H9 (cell line): ENCODE results near the gene TDRD7. TPM values are rescaled to one million over a fixed set of nuclear protein-coding genes. Genes with fewer than 3 reads are reported as not detected.

Experiments used
- DNase-seq: peaks from one replicate; pipeline ENCODE4 v3.0.0-alpha.2; 2017
- H2AFZ ChIP-seq: one replicate; pipeline ENCODE4 v1.6.1; 2013; ENCODE audit warnings: mild to moderate bottlenecking, low read length, control low read depth, moderate library complexity
- H2AK5ac ChIP-seq: 2 replicates; pipeline ENCODE4 v1.6.1; 2013; ENCODE audit warnings: low read length, control low read depth, mixed read lengths; ENCODE audit not compliant: insufficient read length
- H2BK120ac ChIP-seq: one replicate; pipeline ENCODE4 v1.6.1; 2013; ENCODE audit warnings: low read depth, mild to moderate bottlenecking, low read length, control low read depth, inconsistent platforms; ENCODE audit not compliant: poor library complexity, severe bottlenecking
- H2BK12ac ChIP-seq: 2 replicates; pipeline ENCODE4 v1.6.1; 2013; ENCODE audit warnings: low read length, control low read depth, mixed read lengths, low read depth; ENCODE audit not compliant: insufficient read length
- H2BK15ac ChIP-seq: 2 replicates; pipeline ENCODE4 v1.6.1; 2013; ENCODE audit warnings: low read depth, low read length, control low read depth
- H2BK20ac ChIP-seq: one replicate; pipeline ENCODE4 v1.6.1; 2013; ENCODE audit warnings: low read depth, mild to moderate bottlenecking, low read length, control low read depth, inconsistent platforms; ENCODE audit not compliant: poor library complexity, severe bottlenecking
- H2BK5ac ChIP-seq: 2 replicates; pipeline ENCODE4 v1.6.1; 2013; ENCODE audit warnings: low read length, control low read depth, mixed read lengths; ENCODE audit not compliant: insufficient read length
- H3K14ac ChIP-seq: 2 replicates; pipeline ENCODE4 v1.6.1; 2013; ENCODE audit warnings: low read length, control low read depth; ENCODE audit not compliant: insufficient read depth
- H3K18ac ChIP-seq: 2 replicates; pipeline ENCODE4 v1.6.1; 2013; ENCODE audit warnings: low read depth, mild to moderate bottlenecking, mixed read lengths, low read length, control low read depth; ENCODE audit not compliant: insufficient read length
- H3K23ac ChIP-seq: 2 replicates; pipeline ENCODE4 v1.6.1; 2013; ENCODE audit warnings: low read length, control low read depth, mixed read lengths, low read depth; ENCODE audit not compliant: insufficient read length
- H3K23me2 ChIP-seq: 2 replicates; pipeline ENCODE4 v1.6.1; 2013; ENCODE audit warnings: low read depth, mild to moderate bottlenecking, mixed read lengths, low read length, control low read depth; ENCODE audit not compliant: insufficient read length, poor library complexity, severe bottlenecking
- H3K27ac ChIP-seq: 2 replicates; pipeline ENCODE4 v1.5.1; 2013; ENCODE audit warnings: low read length, control low read depth, mixed read lengths, low read depth; ENCODE audit not compliant: insufficient read length
- H3K27me3 ChIP-seq: 2 replicates; pipeline ENCODE4 v1.6.1; 2013; ENCODE audit warnings: low read length, control low read depth, inconsistent platforms; ENCODE audit not compliant: insufficient read depth
- H3K4ac ChIP-seq: 2 replicates; pipeline ENCODE4 v1.6.1; 2013; ENCODE audit warnings: low read depth, mild to moderate bottlenecking, control low read depth, inconsistent platforms, low read length, moderate library complexity
- H3K4me1 ChIP-seq: 2 replicates; pipeline ENCODE4 v1.6.1; 2013; ENCODE audit warnings: low read length, control low read depth, inconsistent platforms; ENCODE audit not compliant: insufficient read depth
- H3K4me2 ChIP-seq: 2 replicates; pipeline ENCODE4 v1.6.1; 2013; ENCODE audit warnings: low read length, control low read depth, mixed read lengths; ENCODE audit not compliant: insufficient read length, insufficient read depth
- H3K56ac ChIP-seq: 2 replicates; pipeline ENCODE4 v1.6.1; 2013; ENCODE audit warnings: low read depth, mild to moderate bottlenecking, mixed read lengths, low read length, control low read depth; ENCODE audit not compliant: insufficient read length
- H3K79me1 ChIP-seq: 2 replicates; pipeline ENCODE4 v1.6.1; 2013; ENCODE audit warnings: low read depth, mild to moderate bottlenecking, moderate library complexity, low read length, control low read depth, inconsistent platforms; ENCODE audit not compliant: insufficient read depth, poor library complexity, severe bottlenecking
- H3K79me2 ChIP-seq: 2 replicates; pipeline ENCODE4 v1.6.1; 2013; ENCODE audit warnings: low read length, control low read depth, inconsistent platforms; ENCODE audit not compliant: insufficient read depth
- H3K9ac ChIP-seq: 2 replicates; pipeline ENCODE4 v1.6.1; 2013; ENCODE audit warnings: low read length, control low read depth, mixed read lengths; ENCODE audit not compliant: insufficient read length; ENCODE audit errors: extremely low read depth
- H3K9me3 ChIP-seq: one replicate; pipeline ENCODE4 v1.6.1; 2013; ENCODE audit warnings: low read depth, low read length, inconsistent platforms; ENCODE audit not compliant: control insufficient read depth
- H3T11ph ChIP-seq: one replicate; pipeline ENCODE4 v1.6.1; 2013; ENCODE audit warnings: mild to moderate bottlenecking, low read length, control low read depth, inconsistent platforms
- H4K20me1 ChIP-seq: one replicate; pipeline ENCODE4 v1.6.1; 2013; ENCODE audit not compliant: control insufficient read depth, insufficient read length, insufficient read depth
- H4K5ac ChIP-seq: 2 replicates; pipeline ENCODE4 v1.6.1; 2013; ENCODE audit warnings: low read depth, mild to moderate bottlenecking, mixed read lengths, low read length, control low read depth; ENCODE audit not compliant: insufficient read length
- H4K8ac ChIP-seq: replicated peaks from 2 replicates; pipeline ENCODE4 v1.6.1; 2013; ENCODE audit warnings: low read length, control low read depth, mixed read lengths, low read depth; ENCODE audit not compliant: insufficient read length
- H4K91ac ChIP-seq: 2 replicates; pipeline ENCODE4 v1.6.1; 2013; ENCODE audit warnings: low read depth, mild to moderate bottlenecking, moderate library complexity, mixed read lengths, low read length, control low read depth; ENCODE audit not compliant: insufficient read length
- H3K27ac Mint-ChIP-seq, 3 experiments: 2 replicates in 2 of 3; 3 replicates in 1 of 3; pipeline ENCODE4 v1.8.0; 2020 to 2021; ENCODE audit warnings: mixed read lengths in 3 of 3, mild to moderate bottlenecking in 1 of 3, moderate library complexity in 1 of 3
- H3K27me3 Mint-ChIP-seq: 2 replicates; pipeline ENCODE4 v1.8.0; 2021; ENCODE audit warnings: low read depth, mild to moderate bottlenecking, moderate library complexity, mixed read lengths
- H3K36me3 Mint-ChIP-seq, 3 experiments: 2 replicates in 2 of 3; 3 replicates in 1 of 3; pipeline ENCODE4 v1.8.0; 2020 to 2021; ENCODE audit warnings: low read depth in 3 of 3, mixed read lengths in 3 of 3; ENCODE audit not compliant: insufficient read depth in 1 of 3
- H3K4me1 Mint-ChIP-seq, 2 experiments: 2 replicates each; pipeline ENCODE4 v1.8.0; 2020; ENCODE audit warnings: mixed read lengths in 2 of 2
- H3K4me3 Mint-ChIP-seq, 2 experiments: 2 replicates in 1 of 2; 3 replicates in 1 of 2; pipeline ENCODE4 v1.8.0; 2020 to 2021; ENCODE audit warnings: mild to moderate bottlenecking in 2 of 2, mixed read lengths in 2 of 2, moderate library complexity in 1 of 2
- H3K9me3 Mint-ChIP-seq, 2 experiments: 2 replicates in 1 of 2; 3 replicates in 1 of 2; pipeline ENCODE4 v1.8.0; 2020; ENCODE audit warnings: mild to moderate bottlenecking in 2 of 2, mixed read lengths in 2 of 2, moderate library complexity in 1 of 2
- CTCF ChIP-seq: fragments of 200-600 bp; sonication (generic); conservative IDR thresholded peaks from 3 replicates; pipeline ENCODE4 v1.8.0; 2021; ENCODE audit warnings: antibody characterized with exemption, mild to moderate bottlenecking
- WGBS: extraction: QIAGEN DNeasy Blood & Tissue Kit; methylation state at CpG from one replicate; pipeline ENCODE4 v1.1.7; 2013; ENCODE audit warnings: missing lambda C conversion rate, low lambda C conversion rate, mixed read lengths; ENCODE audit not compliant: insufficient read length; ENCODE audit errors: extremely low coverage; 5-methylcytosine and 5-hydroxymethylcytosine counted together
- total RNA-seq: library from RNA; stranded (reverse); gene quantifications from 2 replicates; pipeline ENCODE4 v1.2.1, GENCODE V29; 2021

Gene TDRD7
- total RNA-seq, 1 experiment from 2014 or later, result 5.1 TPM

DNA sequence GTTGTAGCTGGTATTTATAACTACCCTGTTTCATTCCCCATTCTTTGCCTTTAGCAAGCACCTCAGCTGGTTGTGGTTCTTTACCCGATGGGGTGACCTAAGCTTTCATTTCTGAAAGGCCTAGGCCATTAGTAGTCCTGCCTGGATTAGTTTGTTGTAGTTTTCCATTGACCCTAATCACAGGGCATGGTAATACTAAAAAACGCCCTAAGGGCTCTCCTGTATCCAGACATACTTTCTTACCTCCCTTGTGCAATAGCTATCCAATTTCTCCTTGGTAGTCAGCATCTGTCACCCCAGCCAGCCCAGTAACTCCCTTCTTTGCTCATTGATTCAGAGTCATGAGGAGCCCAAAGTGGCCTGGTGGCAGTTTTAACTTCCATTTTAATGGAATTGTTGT is 113.6 kb downstream of the TDRD7 start:
- Histone ChIP-seq H4K5ac (no peak overlapping the region), H2BK5ac (no peak overlapping the region), H2AK5ac (no peak overlapping the region), H3T11ph (no peak overlapping the region), H3K79me1 (no peaks in the 10 kb centered on the region), H3K18ac (no peak overlapping the region), H3K14ac (no peak overlapping the region), H3K27me3 (no peaks in the 10 kb centered on the region; the same call in 1 of the 2 replicates), H3K4me2 (no peak overlapping the region), H3K23me2 (no peaks in the 10 kb centered on the region), H3K4ac (no peak overlapping the region), H4K20me1 (no peaks in the 10 kb centered on the region), H3K9me3 (no peaks in the 10 kb centered on the region), H2BK20ac (no peak overlapping the region), H3K9ac (no peak overlapping the region), H3K4me1 (peaks cover 2% of the 10 kb centered on the region; the same call in 1 of the 2 replicates), H2BK12ac (no peak overlapping the region), H3K23ac (no peak overlapping the region), H4K91ac (no peak overlapping the region), H2BK15ac (no peak overlapping the region), H3K79me2 (no peaks in the 10 kb centered on the region), H4K8ac (no peak overlapping the region), H2AFZ (no peak overlapping the region), H3K27ac (no peak overlapping the region), H3K56ac (no peak overlapping the region), H2BK120ac (no peak overlapping the region)
- peaks cover 34 to 38% of the 10 kb centered on the region in 2 experiments for H3K4me1 Mint-ChIP-seq
- no peak for DNase-seq
- H3K27ac Mint-ChIP-seq, result no peak overlapping the region
- no peaks in the 10 kb centered on the region; the same call in none of the 2 replicates for H3K27me3 Mint-ChIP-seq
- H3K4me3 Mint-ChIP-seq, result no peak overlapping the region
- TF ChIP-seq CTCF, result no peak
- H3K36me3 Mint-ChIP-seq, result no peaks in the 10 kb centered on the region
- H3K9me3 Mint-ChIP-seq, result no peaks in the 10 kb centered on the region; a peak in 1 of 5 replicates
- no CpG with 5 or more reads among the region's 2 CpGs for WGBS
